NCI-H2227 treated with DMSO at 0.1 percent for 48 hours (cell line): ENCODE measurements around the gene BZW2.
"Not testable (repeated sequence)": the region's sequence is repeated elsewhere in the genome, so short reads cannot be mapped to it uniquely, and the experiment has no call there.

Experiments used
- DNase-seq: peaks from one replicate; lab custom pipeline; 2025; lab: John Stamatoyannopoulos, UW

Gene BZW2

GRCh38 chr7:16670731-16671344, 24.9 kb downstream of the BZW2 start:
- DNase-seq = no peak

GRCh38 chr7:16671811-16672210, 25.8 kb downstream of the BZW2 start:
- no peak for DNase-seq

GRCh38 chr7:16675277-16675676, 29.3 kb downstream of the BZW2 start:
- no peak for DNase-seq

GRCh38 chr7:16677978-16678494, 32.1 kb downstream of the BZW2 start:
- DNase-seq = no peak

- DNase-seq = not testable (repeated sequence)
These were observed 32.9 kb downstream of the BZW2 start for GRCh38 chr7:16678645-16679566.

GRCh38 chr7:16684935-16685334, 39.0 kb downstream of the BZW2 start:
- DNase-seq = no peak

GRCh38 chr7:16685535-16685934, 39.6 kb downstream of the BZW2 start:
- DNase-seq = no peak

GRCh38 chr7:16688249-16688648, 42.3 kb downstream of the BZW2 start:
- no peak for DNase-seq

- DNase-seq = no peak
These were observed 45.3 kb downstream of the BZW2 start for GRCh38 chr7:16691241-16691640.

GRCh38 chr7:16693601-16694318, 47.8 kb downstream of the BZW2 start:
- DNase-seq = no peak

GRCh38 chr7:16694806-16695205, 48.8 kb downstream of the BZW2 start:
- no peak for DNase-seq

- peak; percentile 35 for DNase-seq
These were observed 49.7 kb downstream of the BZW2 start for GRCh38 chr7:16695621-16696237.

- DNase-seq = peak; percentile 50
These were observed 51.7 kb downstream of the BZW2 start for GRCh38 chr7:16697507-16698199.

- peak; percentile 85 for DNase-seq
These were observed 52.4 kb downstream of the BZW2 start for GRCh38 chr7:16698200-16698905.

GRCh38 chr7:16702441-16702840, 56.5 kb downstream of the BZW2 start:
- DNase-seq = no peak

- DNase-seq = no peak
These were observed 62.5 kb downstream of the BZW2 start for GRCh38 chr7:16708511-16708910.

GRCh38 chr7:16708980-16709379, 63.0 kb downstream of the BZW2 start:
- no peak for DNase-seq

GRCh38 chr7:16710651-16711050, 64.7 kb downstream of the BZW2 start:
- no peak for DNase-seq

- DNase-seq = no peak
These were observed 65.7 kb downstream of the BZW2 start for GRCh38 chr7:16711730-16712129.

- DNase-seq = no peak
These were observed 66.9 kb downstream of the BZW2 start for GRCh38 chr7:16712916-16713315.

GRCh38 chr7:16715928-16716327, 69.9 kb downstream of the BZW2 start:
- no peak for DNase-seq
